Upper lobe of left lung (tissue), 4 donors: ENCODE data around the gene SRRM4.

Source experiments
- CTCF ChIP-seq, 6 experiments: fragments of 450-650 bp in 4 of 6; fragments of 200-600 bp in 2 of 6; sonication (generic) in 2 of 6; IDR thresholded peaks; one replicate each; pipeline ENCODE4 v1.5.1; 2016 to 2019; ENCODE audit warnings: antibody characterized with exemption in 6 of 6
- POLR2A ChIP-seq, 4 donors: fragments of 450-650 bp; IDR thresholded peaks; one replicate each; pipeline ENCODE4 v1.5.1; 2016 to 2017; ENCODE audit warnings: antibody characterized with exemption in 4 of 4, mild to moderate bottlenecking in 2 of 4
- POLR2AphosphoS5 ChIP-seq, 2 donors: sonication (generic); formaldehyde crosslinking; IDR thresholded peaks; one replicate each; pipeline ENCODE4 v1.5.1; 2017; ENCODE audit warnings: antibody characterized with exemption in 2 of 2

GRCh38 chr12:119019166-119019565 is 37.8 kb downstream of the SRRM4 start:
- TF ChIP-seq CTCF (IDR thresholded peaks at IDR 0.05) (no peak), POLR2AphosphoS5 (IDR thresholded peaks at IDR 0.05) (no peak), POLR2A (IDR thresholded peaks at IDR 0.05) (no peak)
